ENCODE results near the gene PLCB2.

The PLCB2 gene

GRCh38 chr15:40242213-40242599 lies 65.5 kb downstream of the PLCB2 start:
- DNase-seq (ENCODE audit: low read depth): no peak
- no peak overlapping the region for H3K4me3 ChIP-seq (ENCODE audit: low read depth, low read length)

GRCh38 chr15:40241269-40242212 lies 66.2 kb downstream of the PLCB2 start:
- no peak overlapping the region for H3K4me3 ChIP-seq (ENCODE audit: low read depth, low read length)
- DNase-seq (ENCODE audit: low read depth): no peak

- DNase-seq (ENCODE audit: low read depth): no peak
- H3K4me3 ChIP-seq (ENCODE audit: low read depth, low read length): no peak overlapping the region
These were observed 67.0 kb downstream of the PLCB2 start for GRCh38 chr15:40240619-40241221.

- H3K4me3 ChIP-seq (ENCODE audit: low read depth, low read length): no peak overlapping the region
- DNase-seq (ENCODE audit: low read depth): no peak
These were observed 67.8 kb downstream of the PLCB2 start for GRCh38 chr15:40239693-40240618.

- peak overlapping the region; percentile 38 for H3K4me3 ChIP-seq (ENCODE audit: low read depth, low read length)
- no peak for DNase-seq (ENCODE audit: low read depth)
These were observed 68.4 kb downstream of the PLCB2 start for GRCh38 chr15:40239404-40239692.

GRCh38 chr15:40238532-40239403 lies 69.0 kb downstream of the PLCB2 start, which contains the start of gene PAK6:
PAK6 (plus strand) TSS chr15:40239063; CDS start chr15:40264786, 25,723 bp downstream.
- H3K4me3 ChIP-seq (ENCODE audit: low read depth, low read length): peak within 1 kb of the TSS; percentile 38
- no peak for DNase-seq (ENCODE audit: low read depth)

Data from skeletal muscle cell (primary cell).